ENCODE results near the gene PFKP.

DNA sequence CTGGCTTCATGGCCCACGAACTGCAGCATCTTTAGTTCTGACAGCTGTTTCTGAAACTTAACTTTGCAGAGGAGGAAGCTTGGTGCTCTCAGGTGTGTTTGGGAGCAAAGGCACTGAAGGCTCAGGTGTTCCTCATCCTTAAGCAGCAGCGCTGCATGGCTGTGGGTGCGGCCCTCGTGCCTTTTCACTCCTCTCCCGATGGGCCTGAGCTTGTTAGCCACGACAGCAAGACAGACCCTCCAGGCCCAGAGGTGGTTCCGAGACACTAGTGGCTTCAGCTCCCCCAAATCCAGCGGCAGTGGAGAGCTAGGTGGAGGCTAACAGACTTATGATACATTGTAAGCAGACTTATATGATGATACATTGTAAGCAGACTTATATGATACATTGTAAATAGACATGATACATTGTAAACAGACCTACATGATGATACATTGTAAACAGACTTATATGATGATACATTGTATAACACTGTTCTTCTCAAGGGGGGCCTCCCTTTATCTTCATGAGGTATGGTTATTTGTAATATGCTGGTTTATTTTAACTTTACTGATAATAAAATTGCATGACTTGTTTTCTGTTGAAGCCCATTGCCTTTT is 14.1 kb downstream of the PFKP start:
- TF ChIP-seq, protein P1, sequence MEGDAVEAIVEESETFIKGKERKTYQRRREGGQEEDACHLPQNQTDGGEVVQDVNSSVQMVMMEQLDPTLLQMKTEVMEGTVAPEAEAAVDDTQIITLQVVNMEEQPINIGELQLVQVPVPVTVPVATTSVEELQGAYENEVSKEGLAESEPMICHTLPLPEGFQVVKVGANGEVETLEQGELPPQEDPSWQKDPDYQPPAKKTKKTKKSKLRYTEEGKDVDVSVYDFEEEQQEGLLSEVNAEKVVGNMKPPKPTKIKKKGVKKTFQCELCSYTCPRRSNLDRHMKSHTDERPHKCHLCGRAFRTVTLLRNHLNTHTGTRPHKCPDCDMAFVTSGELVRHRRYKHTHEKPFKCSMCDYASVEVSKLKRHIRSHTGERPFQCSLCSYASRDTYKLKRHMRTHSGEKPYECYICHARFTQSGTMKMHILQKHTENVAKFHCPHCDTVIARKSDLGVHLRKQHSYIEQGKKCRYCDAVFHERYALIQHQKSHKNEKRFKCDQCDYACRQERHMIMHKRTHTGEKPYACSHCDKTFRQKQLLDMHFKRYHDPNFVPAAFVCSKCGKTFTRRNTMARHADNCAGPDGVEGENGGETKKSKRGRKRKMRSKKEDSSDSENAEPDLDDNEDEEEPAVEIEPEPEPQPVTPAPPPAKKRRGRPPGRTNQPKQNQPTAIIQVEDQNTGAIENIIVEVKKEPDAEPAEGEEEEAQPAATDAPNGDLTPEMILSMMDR (IDR thresholded peaks at IDR 0.05) = no peak
- TF ChIP-seq POLR2AphosphoS5 (IDR thresholded peaks at IDR 0.05) = no peak
- TF ChIP-seq POLR2A (IDR thresholded peaks at IDR 0.05; ENCODE audit: low read depth) = no peak
- TF ChIP-seq EP300 (IDR thresholded peaks at IDR 0.05) = no peak

All from esophagus muscularis mucosa (tissue), 4 donors.